ENCODE measurements around the gene BRAF. TPM values are rescaled to one million over a fixed set of nuclear protein-coding genes. Genes with fewer than 3 reads are reported as not detected.
"Not testable (repeated sequence)": the region's sequence is repeated elsewhere in the genome, so short reads cannot be mapped to it uniquely, and the experiment has no call there.

The BRAF gene
- total and polyA plus RNA-seq, 3 experiments from 2014 or later = 11.3 to 32.0 (median 28.4) TPM

DNA sequence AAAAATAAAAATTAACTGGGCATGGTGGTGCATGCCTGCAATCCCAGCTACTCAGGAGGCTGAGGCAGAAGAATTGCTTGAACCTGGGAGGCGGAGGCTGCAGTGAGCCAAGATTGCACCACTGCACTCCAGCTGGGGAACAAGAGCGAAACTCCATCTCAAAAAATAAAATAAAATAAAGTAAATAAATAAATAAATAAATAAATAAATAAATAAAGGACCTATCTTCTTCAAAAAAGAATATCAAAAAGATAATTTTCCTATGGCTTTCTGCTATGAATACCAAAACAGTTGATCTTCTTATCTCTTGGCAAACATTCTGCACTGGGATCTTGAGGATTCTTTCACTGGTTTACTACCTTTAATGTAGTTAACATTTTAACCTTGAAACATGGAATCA lies 41.9 kb downstream of the BRAF start:
- DNase-seq; H3K4me3 Mint-ChIP-seq; CTCF ChIA-PET; H3K36me3 Mint-ChIP-seq; H3K36me3 ChIP-seq (ENCODE audit: insufficient read depth, low read length); H3K4me1 ChIP-seq (ENCODE audit: insufficient read depth, low read length); H3K27me3 Mint-ChIP-seq; H3K4me3 ChIP-seq (ENCODE audit: low read length); H3K9me3 Mint-ChIP-seq; H3K27ac ChIP-seq (ENCODE audit: low read depth, low read length); POLR2A ChIA-PET; H3K9me3 ChIP-seq (ENCODE audit: low read length); H3K27me3 ChIP-seq (ENCODE audit: insufficient read depth, low read length, poor library complexity, severe bottlenecking): not testable (repeated sequence)
- H3K27ac Mint-ChIP-seq = peak overlapping the region in 2 of 8 donors; percentile 30 to 64
- peaks cover 51 to 66% (median 65%) of the 10 kb centered on the region in 3 donors for H3K4me1 Mint-ChIP-seq

DNA sequence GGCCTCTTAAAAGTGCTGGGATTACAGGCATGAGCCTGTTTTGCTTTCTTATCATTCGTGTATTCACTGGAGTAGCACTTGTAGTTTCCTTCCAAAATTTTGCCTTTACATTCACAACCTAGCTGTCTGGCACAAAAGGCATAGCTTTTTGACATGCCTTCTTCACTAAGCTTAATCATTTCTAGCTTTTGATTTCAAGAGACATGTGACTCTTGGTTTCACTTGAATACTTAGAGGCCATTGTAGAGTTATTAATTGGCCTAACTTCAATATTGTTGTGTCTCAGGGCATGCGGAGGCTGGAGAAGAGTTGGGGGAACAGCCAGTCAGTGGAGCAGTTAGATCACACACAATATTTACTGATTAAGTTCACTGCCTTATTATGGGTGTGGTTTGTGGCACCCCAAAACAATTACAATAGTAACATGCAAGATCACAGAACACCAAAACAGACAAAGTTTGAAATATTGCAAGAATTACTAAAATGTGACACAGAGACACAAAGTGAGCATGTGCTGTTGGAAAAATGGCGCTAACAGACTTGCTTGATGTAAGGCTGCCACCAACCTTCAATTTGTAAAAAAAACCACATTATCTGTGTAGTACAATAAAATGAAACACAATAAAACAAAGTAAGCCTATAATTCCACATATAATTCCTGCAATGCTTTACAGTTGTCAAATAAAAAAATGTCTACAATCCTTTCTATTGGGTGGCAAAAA lies 43.1 kb downstream of the BRAF start:
- Histone ChIP-seq H3K9me3 (ENCODE audit: low read length) (no peaks in the 10 kb centered on the region), H3K27me3 (ENCODE audit: insufficient read depth, low read length, poor library complexity, severe bottlenecking) (no peaks in the 10 kb centered on the region), H3K27ac (ENCODE audit: low read depth, low read length) (no peak overlapping the region), H3K36me3 (ENCODE audit: insufficient read depth, low read length) (no peaks in the 10 kb centered on the region), H3K4me1 (ENCODE audit: insufficient read depth, low read length) (peaks cover 3% of the 10 kb centered on the region), H3K4me3 (ENCODE audit: low read length) (no peak overlapping the region)
- Mint-ChIP-seq H3K4me3 (no peak overlapping the region), H3K4me1 (peaks cover 54 to 68% (median 66%) of the 10 kb centered on the region in 3 donors), H3K36me3 (peaks cover 0 to 9% (median 8%) of the 10 kb centered on the region in 3 donors), H3K27ac (peak overlapping the region in 5 of 8 donors; percentile 5 to 55 (median 20)), H3K9me3 (no peaks in the 10 kb centered on the region), H3K27me3 (no peaks in the 10 kb centered on the region)
- DNase-seq = no peak
- ChIA-PET POLR2A (no interaction called here), CTCF (no interaction called here)

DNA sequence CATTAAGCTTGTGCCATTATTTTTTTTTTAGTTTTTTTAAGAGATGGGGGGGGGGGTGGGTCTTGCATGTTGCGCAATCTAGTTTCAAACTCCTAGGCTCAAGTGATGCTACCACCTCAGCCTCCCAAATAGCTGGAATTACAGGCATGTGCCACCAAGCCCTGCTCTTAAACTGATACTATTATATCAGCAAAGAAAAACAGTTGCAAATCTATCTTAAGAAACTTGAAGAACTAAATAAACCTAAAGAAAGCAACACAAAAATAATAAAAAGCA lies 47.5 kb downstream of the BRAF start:
- ChIA-PET CTCF (no interaction called here), POLR2A (no interaction called here)
- Mint-ChIP-seq H3K9me3 (no peaks in the 10 kb centered on the region), H3K27me3 (no peaks in the 10 kb centered on the region), H3K4me3 (no peak overlapping the region), H3K27ac (peak overlapping the region in 1 of 8 donors; percentile 32), H3K36me3 (peaks cover 9 to 20% (median 17%) of the 10 kb centered on the region in 3 donors), H3K4me1 (peaks cover 55 to 76% (median 75%) of the 10 kb centered on the region in 3 donors)
- Histone ChIP-seq H3K4me3 (ENCODE audit: low read length) (no peak overlapping the region), H3K27me3 (ENCODE audit: insufficient read depth, low read length, poor library complexity, severe bottlenecking) (no peaks in the 10 kb centered on the region), H3K9me3 (ENCODE audit: low read length) (no peaks in the 10 kb centered on the region), H3K36me3 (ENCODE audit: insufficient read depth, low read length) (no peaks in the 10 kb centered on the region), H3K27ac (ENCODE audit: low read depth, low read length) (no peak overlapping the region), H3K4me1 (ENCODE audit: insufficient read depth, low read length) (peaks cover 5% of the 10 kb centered on the region)
- DNase-seq = no peak

DNA sequence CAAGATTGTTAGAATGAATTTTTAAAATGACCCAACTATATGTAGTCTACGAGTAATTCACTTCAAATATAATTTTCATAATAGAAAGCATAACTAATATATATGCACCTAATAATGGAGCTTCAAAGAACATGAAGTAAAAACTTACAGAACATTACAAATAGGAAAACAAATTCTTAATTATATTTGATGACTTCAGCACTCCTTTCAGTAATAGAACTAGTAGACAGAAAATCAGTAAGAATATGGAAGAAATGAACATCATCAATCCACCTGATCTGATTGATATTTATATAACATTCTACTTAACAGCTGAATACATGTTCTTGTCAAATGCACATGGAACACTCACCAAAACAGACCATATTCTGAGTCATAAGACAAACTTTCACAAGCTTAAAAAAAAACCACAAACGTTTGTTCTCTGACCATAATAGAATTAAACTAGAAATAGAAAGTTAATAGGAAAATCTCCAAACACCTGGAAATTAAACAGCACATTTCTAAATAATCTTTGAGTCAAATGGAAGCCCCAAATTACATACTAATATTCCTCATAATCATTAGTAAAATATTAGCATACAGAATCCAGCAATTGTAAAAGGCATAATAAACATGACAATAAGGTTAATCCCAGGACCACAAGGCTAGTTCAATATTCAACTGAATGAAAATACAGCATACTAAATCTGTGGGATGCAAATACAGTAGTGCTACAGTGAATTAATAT lies 48.0 kb downstream of the BRAF start:
- Histone ChIP-seq H3K27ac (ENCODE audit: low read depth, low read length) (no peak overlapping the region), H3K4me1 (ENCODE audit: insufficient read depth, low read length) (peaks cover 5% of the 10 kb centered on the region), H3K4me3 (ENCODE audit: low read length) (no peak overlapping the region), H3K9me3 (ENCODE audit: low read length) (no peaks in the 10 kb centered on the region), H3K36me3 (ENCODE audit: insufficient read depth, low read length) (no peaks in the 10 kb centered on the region), H3K27me3 (ENCODE audit: insufficient read depth, low read length, poor library complexity, severe bottlenecking) (no peaks in the 10 kb centered on the region)
- Mint-ChIP-seq H3K4me3 (peak overlapping the region in 2 of 7 donors; percentile 19 to 28), H3K4me1 (peaks cover 54 to 73% (median 73%) of the 10 kb centered on the region in 3 donors), H3K27me3 (no peaks in the 10 kb centered on the region), H3K9me3 (no peaks in the 10 kb centered on the region), H3K36me3 (peaks cover 9 to 20% (median 17%) of the 10 kb centered on the region in 3 donors), H3K27ac (peak overlapping the region in 1 of 8 donors; percentile 33)
- ChIA-PET POLR2A (no interaction called here), CTCF (no interaction called here)
- no peak for DNase-seq

DNA sequence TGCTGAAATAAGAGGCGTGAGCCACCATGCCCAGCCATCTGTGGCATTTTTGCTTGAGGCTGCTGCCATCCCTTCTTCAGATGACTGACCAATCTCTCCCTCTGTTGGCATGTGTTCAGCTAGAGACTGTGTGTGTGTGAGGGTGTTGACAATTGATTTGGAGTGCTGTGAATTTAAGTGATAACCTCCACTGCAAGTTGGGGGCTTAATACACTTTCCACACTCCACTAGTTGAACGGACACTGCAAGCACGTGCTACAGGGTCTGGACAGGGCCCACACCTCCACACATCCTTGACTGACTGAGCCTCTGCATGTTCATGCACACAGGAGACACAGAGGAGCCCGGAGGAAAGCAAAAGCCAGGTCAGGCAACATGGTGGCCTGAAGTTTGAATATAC lies 51.3 kb downstream of the BRAF start:
- no peaks in the 10 kb centered on the region for H3K9me3 ChIP-seq (ENCODE audit: low read length)
- H3K36me3 ChIP-seq (ENCODE audit: insufficient read depth, low read length) = no peaks in the 10 kb centered on the region
- Mint-ChIP-seq H3K9me3 (no peaks in the 10 kb centered on the region), H3K4me1 (peaks cover 55 to 79% (median 78%) of the 10 kb centered on the region in 3 donors), H3K36me3 (peaks cover 11 to 14% (median 12%) of the 10 kb centered on the region in 3 donors), H3K27me3 (no peaks in the 10 kb centered on the region), H3K27ac (no peak overlapping the region), H3K4me3 (peak overlapping the region in 2 of 7 donors; percentile 0 to 30)
- ChIA-PET POLR2A (no interaction called here), CTCF (no interaction called here)
- DNase-seq = no peak
- H3K27ac ChIP-seq (ENCODE audit: low read depth, low read length) = no peak overlapping the region
- H3K4me1 ChIP-seq (ENCODE audit: insufficient read depth, low read length) = peaks cover 9% of the 10 kb centered on the region
- H3K27me3 ChIP-seq (ENCODE audit: insufficient read depth, low read length, poor library complexity, severe bottlenecking) = no peaks in the 10 kb centered on the region
- no peak overlapping the region for H3K4me3 ChIP-seq (ENCODE audit: low read length)

DNA sequence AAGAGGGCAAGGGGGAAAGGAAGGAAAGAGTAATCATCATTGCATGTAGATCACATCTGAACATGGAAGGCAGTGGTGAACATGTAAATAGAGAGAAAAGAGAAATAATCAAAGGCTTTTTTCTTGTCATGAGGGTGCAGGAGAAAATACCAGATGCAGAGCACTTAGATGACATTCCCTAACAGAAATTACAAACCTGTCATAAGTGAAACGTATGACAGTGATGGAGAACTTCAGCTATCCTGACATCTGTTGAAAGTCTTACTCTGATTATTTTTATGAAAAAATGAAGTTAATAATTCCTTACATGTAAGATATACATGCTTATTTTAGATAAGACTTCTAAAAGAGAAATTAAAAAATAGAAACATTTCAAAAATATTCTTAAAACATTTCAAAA lies 54.7 kb downstream of the BRAF start:
- H3K27me3 ChIP-seq (ENCODE audit: insufficient read depth, low read length, poor library complexity, severe bottlenecking) = no peaks in the 10 kb centered on the region
- Mint-ChIP-seq H3K4me1 (peaks cover 43 to 72% (median 67%) of the 10 kb centered on the region in 3 donors), H3K9me3 (no peaks in the 10 kb centered on the region), H3K27ac (peak overlapping the region in 2 of 8 donors; percentile 9 to 71), H3K36me3 (peaks cover 10 to 12% (median 10%) of the 10 kb centered on the region in 3 donors), H3K27me3 (no peaks in the 10 kb centered on the region), H3K4me3 (no peak overlapping the region)
- peaks cover 3% of the 10 kb centered on the region for H3K4me1 ChIP-seq (ENCODE audit: insufficient read depth, low read length)
- H3K9me3 ChIP-seq (ENCODE audit: low read length) = no peaks in the 10 kb centered on the region
- CTCF ChIA-PET = no interaction called here
- POLR2A ChIA-PET = no interaction called here
- no peaks in the 10 kb centered on the region for H3K36me3 ChIP-seq (ENCODE audit: insufficient read depth, low read length)
- H3K27ac ChIP-seq (ENCODE audit: low read depth, low read length) = no peak overlapping the region
- H3K4me3 ChIP-seq (ENCODE audit: low read length) = no peak overlapping the region
- DNase-seq = no peak

DNA sequence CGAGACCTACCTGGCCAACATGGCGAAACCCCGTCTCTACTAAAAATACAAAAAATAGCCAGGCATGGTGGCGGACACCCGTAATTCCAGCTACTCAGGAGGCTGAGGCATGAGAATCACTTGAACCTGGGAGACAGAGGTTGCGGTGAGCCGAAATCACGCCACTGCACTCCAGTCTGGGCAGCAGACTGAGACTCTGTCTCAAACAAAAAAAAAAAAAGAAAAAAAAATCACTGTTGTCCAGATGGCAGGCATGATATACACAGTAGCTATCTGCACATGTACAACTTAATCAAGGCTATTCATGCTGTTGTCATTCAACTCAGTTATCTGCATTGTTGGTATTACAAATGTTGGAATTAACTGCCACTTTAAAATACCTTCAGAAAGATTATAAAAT lies 55.3 kb downstream of the BRAF start:
- Mint-ChIP-seq H3K4me1 (peaks cover 45 to 71% (median 68%) of the 10 kb centered on the region in 3 donors), H3K27ac (no peak overlapping the region), H3K27me3 (no peaks in the 10 kb centered on the region), H3K36me3 (peaks cover 11 to 12% (median 11%) of the 10 kb centered on the region in 3 donors), H3K4me3 (no peak overlapping the region), H3K9me3 (peaks cover 0 to 3% (median 0%) of the 10 kb centered on the region in 5 donors)
- CTCF ChIA-PET = no interaction called here
- Histone ChIP-seq H3K36me3 (ENCODE audit: insufficient read depth, low read length) (no peaks in the 10 kb centered on the region), H3K4me1 (ENCODE audit: insufficient read depth, low read length) (peaks cover 3% of the 10 kb centered on the region), H3K4me3 (ENCODE audit: low read length) (no peak overlapping the region), H3K27me3 (ENCODE audit: insufficient read depth, low read length, poor library complexity, severe bottlenecking) (no peaks in the 10 kb centered on the region), H3K27ac (ENCODE audit: low read depth, low read length) (no peak overlapping the region), H3K9me3 (ENCODE audit: low read length) (no peaks in the 10 kb centered on the region)
- POLR2A ChIA-PET = no interaction called here
- no peak for DNase-seq
